HG03558 (cell line): ENCODE results near the gene IMPDH2.
"Not testable (repeated sequence)": the region's sequence is repeated elsewhere in the genome, so short reads cannot be mapped to it uniquely, and the experiment has no call there.

Experiments
- ATAC-seq: cut with Tn5 transposase; IDR thresholded peaks from one replicate; pipeline ENCODE4 v1.9.1; 2021; ENCODE audit warnings: moderate number of reproducible peaks; ENCODE audit not compliant: unreplicated experiment; ENCODE audit errors: extremely low read depth

Gene IMPDH2

DNA sequence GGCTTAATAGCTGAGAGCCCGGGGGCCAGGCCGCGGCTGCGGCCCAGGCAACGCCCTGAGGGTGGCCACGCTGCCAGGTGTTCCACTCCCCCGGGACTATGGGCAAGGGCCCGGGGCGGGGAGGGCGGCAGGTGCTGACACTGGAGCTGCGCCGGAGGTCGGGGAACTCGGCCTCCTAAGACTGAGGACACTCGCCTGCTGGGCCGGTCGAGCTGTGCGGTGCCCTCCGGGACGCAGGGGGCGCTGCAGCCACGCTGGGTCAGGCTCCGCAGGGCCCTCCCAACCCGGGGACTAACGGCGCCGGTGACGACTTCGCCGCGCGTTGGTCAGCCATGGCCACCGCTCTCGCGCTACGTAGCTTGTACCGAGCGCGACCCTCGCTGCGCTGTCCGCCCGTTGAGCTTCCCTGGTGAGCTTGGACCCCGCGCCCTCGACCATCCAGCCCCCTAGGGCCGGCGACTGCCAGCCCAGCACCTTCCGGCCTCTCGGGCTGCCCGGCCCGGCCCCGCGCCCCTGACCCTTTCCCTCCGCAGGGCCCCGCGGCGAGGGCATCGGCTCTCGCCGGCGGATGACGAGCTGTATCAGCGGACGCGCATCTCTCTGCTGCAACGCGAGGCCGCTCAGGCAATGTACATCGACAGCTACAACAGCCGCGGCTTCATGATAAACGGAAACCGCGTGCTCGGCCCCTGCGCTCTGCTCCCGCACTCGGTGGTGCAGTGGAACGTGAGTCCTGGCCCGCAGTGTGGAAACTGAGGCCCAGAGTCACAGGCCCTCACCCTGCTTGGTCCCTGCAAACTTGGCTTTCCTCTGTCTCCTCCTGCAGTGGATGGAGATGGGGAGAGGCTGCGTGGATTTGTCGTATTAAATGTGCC, 7.1 kb downstream of the IMPDH2 start, which contains the start of gene NDUFAF3:
Gene NDUFAF3, plus strand, starts transcription at position 309 of the 875 bp plus-strand sequence. Its CDS starts 24 bp downstream, at position 333.
- peak; percentile 40 for ATAC-seq

DNA sequence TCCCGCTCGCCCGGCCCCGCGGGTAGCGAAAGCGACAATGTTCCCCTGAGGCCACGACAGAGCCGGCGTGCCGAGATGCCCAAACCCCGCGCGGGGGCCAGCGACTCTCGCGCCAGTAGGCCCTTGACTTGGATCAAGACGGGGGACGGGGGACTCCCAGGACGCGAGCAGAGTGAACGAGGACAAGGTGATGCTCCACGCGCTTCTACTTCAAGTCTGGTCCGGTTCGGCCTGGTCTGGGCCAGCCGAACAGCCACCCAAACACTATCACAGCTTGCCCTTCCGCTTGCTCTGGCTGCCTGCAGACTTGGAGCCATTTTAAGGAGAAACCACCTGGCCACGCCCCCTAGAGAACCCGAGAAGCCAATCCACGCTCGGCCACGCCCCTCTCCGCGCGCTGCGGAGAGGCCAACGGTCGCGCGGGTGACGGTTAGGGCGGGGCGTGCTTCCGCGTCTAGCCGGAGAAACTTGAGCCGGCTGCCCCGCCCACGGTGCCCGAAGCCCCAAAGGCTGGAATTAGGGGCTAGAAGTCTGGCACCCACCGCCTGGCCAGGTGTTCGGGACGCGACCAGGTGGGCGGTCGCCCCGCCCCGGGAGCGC, 7.9 kb downstream of the IMPDH2 start:
- peak; percentile 27 for ATAC-seq

DNA sequence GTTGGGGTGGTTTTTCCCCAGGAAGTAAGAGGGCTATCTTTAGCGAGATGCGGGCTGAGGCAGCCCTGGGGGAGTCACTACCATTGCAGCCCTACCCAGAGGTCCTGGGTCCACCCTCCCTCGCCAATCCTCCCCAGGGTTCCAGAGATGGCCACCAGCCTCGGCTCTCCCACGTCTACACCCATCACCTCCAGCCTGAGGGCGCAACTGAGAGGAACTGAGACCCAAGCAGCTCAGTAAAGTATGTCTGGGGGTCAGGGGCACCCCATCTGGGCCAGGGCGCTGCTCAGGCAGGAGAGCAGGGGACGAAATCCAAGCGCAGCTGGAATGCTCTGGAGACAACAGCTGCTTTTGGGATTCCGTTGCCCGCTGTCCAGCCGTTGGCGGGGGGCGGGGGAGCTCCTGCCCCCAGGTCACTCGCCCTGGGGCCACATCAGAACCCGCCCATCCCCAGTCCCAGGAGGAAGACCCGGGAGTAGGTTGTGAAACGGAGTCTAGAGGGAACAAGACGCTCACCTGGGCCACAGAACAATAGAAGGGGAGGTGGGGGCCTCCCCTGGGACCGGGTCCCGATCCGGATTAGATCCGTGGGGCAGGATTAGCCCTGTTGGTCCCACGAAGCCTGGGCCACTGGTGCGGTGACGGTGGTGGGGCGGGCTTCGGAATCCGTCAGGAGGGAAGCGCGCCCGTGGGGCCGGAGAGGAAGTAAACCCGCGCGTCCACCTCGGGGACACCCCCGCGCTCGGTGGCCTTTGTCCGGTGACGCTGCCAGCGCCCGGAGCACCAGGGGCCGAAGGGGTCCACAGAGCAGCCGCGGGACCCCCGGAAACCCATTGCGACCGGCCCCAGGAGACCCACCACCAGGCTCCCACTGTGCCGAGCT, 8.6 kb downstream of the IMPDH2 start:
- ATAC-seq: no peak

DNA sequence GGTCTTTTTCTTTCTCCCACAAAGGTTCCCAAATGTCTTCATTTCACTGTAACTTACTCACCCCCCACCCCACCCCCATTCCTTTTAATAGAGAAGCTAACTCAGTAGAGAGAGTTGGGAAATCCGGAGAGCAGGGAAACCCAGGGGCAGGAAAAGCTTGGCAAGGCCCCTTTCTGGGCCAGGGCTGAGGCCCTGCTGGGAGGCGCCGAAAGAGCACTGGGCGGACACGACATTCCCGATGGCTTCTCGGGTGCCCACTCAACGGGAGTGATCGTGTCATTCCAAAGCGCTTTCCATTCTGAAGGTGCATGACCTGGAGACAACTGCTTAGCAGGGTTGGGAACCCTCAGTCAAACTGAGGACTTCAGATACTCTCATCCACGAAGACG, 9.3 kb downstream of the IMPDH2 start:
- no peak for ATAC-seq

DNA sequence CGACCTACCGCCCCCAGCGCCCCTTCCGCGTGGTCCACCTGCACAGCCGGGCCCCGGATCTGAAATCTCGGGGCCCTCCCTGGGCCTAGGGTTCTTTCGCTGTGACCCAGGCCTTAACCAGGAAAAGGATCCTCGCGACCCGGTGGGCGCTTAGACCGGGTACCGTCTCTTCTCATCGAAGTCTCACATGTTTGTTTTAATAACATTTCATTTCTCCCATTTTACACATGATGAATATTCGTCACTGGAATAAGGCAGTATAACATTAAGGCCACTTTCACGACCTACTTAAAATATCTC, 10.5 kb downstream of the IMPDH2 start:
- no peak for ATAC-seq

DNA sequence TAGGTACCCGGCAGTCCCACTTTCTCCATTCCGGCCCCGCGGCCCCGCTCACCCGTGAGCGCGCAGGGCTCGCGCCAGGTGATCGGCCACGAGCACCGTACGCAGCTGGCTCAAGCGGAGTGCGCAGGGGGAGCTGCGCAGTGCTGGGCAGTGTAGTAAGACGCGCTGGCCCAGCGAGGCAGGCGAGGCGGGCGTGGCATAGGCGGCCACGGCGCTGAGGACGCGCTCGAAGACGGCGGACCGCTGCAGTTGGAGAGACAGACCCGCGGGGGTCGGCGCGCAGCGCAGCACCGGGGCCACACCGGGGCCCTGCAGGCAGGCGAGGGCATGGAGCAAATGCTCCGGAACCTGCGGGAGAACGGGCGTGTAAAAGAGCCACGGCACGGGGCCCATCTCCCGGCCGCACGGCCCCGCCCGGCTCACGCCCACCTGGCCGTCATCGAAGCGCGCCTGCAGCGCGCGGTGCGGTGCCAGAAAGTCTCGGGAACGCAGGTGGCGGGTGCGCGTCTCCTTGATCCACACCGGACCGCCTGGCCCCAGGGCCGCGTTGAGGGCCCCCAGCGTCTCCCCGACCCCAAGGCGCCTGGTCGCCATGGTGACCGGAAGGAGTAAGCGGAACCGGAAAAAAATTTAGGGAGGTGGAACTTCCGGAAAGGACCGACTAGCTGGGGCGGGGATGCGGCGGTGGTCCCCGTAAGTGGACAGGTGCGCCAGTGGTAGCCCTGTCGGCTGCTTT, 11.1 kb downstream of the IMPDH2 start, which contains the start of gene DALRD3:
Gene DALRD3, minus strand, starts transcription at position 610 of the 736 bp plus-strand sequence. Its CDS starts 16 bp downstream, at position 594.
- ATAC-seq: no peak

DNA sequence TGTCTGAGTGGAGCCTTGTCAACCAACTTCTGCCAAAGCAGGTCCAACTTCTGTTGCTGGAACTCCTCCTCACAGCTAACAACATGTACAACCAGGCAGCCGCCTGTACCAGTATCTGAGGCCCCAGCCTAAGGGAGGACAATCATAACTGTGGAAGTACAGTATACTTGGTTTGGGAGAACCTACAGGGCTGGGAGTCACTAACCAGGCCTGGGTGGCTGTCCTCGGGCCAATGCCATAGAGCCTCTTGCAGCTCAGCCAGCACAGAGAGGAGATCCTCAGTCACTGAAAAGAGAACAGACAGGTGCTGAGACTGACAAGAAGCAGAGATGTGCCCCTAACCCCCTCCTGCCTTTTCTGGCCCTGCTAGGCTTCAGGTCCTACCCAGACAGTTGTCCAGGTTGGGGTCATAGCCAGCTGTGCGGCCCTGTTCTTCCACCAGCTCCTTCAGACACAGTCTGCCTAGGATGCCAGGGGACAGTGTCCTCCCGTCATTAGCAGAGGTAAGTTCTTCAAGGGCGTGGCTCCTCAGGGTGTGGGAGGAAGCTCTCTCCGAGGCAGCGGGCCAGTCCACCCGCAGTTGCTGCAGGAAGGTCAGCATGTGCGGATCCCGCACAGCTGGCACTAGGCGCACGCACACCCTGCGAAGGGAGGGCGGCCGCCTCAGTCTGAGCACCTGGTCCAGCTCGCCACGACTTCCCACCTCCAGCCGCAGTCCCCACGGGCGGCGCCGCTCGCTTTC, 11.8 kb downstream of the IMPDH2 start:
- no peak for ATAC-seq

DNA sequence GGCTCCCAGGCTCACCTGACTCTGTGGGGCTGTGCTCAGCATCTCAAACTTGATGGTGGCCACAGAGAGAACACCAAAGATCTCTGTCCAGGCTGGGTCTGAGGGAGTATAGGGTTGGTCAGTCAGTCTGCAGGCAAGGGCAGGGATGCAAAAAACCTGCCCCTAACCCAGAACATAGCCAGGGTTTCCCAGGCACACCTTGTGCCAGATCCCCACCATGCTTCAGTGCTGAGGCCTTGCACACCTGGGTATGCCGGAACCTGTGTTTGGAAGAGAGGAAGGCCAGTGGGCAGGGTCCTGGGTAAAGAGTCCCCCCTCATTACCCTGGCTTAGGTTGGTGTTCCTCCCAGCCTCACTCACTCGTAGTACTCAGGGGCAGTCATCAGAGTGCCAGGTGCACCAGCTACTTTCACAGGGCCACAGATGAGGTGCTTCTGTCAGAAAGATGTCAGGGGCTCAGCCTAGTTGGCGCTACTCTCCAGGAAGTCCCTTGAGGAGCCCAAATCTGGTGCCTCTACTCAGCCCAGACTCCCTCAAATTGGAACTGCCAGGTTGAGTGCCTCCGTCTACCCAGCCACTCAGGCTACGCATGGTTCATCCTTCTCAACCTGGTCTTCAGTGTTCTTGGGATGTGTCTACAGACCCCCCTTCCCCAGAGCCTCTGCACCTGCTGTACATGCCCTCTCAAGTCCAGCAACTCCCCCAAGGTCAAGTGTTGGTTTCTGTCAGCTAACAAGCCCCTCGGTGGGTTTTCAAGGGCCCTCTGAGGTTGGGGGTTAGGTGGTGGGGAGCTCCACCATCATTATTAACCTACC, 12.6 kb downstream of the IMPDH2 start:
- ATAC-seq: no peak

DNA sequence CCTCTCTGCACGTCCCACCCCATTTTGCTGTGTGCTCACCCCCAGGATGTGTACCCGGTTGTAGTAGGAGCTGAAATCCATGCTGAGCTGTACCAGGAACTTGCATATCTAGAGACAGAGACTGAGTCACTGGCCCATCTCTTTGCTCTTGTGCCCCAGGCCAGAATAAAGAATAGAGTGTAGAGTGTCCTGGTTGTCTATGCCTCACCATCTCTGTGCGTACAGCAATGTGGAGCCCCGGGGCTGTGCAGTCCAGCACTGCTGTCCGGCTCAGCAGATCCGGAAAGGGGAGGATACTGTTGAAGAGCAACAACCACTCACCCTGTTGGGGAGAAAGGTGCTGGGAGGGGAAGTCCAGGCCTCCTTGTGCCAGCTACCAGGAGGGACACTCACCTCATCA, 13.4 kb downstream of the IMPDH2 start:
- ATAC-seq: no peak

DNA sequence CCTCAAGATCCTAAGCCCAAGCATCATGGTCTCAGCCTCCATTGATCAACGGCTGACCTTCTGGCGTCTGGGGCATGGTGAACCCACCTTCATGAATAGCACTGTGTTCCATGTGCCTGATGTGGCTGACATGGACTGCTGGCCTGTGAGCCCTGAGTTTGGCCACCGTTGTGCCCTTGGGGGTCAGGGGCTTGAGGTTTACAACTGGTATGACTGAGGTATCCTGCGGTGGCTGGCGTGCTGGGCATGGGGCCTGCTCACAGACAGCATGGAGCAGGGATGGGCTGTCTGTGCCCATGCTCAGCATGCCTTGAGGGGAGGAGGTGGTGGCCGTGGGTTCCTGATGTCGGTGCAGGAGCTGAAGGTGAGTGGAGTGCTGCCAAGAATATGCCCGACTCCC, 14.1 kb downstream of the IMPDH2 start:
- ATAC-seq: no peak

DNA sequence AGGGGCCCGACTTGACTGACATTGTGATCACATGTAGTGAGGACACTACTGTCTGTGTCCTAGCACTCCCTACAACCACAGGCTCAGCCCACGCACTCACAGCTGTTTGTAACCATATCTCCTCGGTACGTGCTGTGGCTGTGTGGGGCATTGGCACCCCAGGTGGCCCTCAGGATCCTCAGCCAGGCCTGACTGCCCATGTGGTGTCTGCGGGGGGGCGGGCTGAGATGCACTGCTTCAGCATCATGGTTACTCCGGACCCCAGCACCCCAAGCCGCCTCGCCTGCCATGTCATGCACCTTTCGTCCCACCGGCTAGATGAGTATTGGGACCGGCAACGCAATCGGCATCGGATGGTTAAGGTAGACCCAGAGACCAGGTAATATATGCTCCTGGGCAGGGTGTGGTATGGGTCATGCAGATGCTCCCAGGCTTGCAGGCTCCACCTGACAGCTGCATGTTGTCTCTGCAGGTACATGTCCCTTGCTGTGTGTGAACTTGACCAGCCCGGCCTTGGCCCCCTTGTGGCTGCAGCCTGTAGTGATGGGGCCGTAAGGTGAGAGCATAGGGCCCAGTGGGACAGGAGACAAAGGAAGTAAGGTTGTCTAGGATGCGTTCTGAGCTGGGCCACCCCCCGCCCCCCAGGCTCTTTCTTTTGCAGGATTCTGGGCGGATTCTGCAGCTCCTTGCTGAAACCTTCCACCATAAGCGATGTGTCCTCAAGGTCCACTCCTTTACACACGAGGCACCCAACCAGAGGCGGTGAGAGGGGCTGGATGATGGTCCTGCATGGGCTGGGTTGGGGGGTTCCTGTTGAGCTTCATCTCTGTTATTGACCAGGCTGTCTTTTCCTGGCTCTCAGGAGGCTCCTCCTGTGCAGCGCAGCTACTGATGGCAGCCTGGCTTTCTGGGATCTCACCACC, 15.2 kb downstream of the IMPDH2 start:
- no peak for ATAC-seq

DNA sequence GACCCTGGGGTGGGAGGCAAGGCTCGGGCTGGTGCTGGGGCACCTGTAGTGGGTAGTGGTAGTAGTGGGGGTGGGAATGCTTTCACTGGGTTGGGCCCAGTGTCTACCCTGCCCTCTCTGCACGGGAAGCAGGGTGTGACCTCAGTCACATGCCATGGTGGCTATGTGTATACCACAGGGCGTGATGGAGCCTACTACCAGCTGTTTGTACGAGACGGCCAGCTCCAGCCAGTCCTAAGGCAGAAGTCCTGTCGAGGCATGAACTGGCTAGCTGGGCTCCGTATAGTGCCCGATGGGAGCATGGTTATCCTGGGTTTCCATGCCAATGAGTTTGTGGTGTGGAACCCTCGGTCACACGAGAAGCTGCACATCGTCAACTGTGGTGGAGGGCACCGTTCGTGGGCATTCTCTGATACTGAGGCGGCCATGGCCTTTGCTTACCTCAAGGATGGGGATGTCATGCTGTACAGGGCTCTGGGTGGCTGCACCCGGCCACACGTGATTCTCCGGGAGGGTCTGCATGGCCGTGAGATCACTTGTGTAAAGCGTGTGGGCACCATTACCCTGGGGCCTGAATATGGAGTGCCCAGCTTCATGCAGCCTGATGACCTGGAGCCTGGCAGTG, 16.0 kb downstream of the IMPDH2 start:
- ATAC-seq: no peak

DNA sequence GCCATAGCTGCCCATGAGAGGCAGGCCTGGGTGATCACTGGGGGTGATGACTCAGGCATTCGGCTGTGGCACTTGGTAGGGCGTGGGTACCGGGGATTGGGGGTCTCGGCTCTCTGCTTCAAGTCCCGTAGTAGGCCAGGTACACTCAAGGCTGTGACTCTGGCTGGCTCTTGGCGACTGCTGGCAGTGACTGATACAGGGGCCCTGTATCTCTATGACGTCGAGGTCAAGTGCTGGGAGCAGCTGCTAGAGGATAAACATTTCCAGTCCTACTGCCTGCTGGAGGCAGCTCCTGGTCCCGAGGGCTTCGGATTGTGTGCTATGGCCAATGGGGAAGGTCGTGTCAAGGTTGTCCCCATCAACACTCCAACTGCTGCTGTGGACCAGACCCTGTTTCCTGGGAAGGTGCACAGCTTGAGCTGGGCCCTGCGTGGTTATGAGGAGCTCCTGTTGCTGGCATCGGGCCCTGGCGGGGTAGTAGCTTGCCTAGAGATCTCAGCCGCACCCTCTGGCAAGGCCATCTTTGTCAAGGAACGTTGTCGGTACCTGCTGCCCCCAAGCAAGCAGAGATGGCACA, 16.7 kb downstream of the IMPDH2 start:
- ATAC-seq: no peak

DNA sequence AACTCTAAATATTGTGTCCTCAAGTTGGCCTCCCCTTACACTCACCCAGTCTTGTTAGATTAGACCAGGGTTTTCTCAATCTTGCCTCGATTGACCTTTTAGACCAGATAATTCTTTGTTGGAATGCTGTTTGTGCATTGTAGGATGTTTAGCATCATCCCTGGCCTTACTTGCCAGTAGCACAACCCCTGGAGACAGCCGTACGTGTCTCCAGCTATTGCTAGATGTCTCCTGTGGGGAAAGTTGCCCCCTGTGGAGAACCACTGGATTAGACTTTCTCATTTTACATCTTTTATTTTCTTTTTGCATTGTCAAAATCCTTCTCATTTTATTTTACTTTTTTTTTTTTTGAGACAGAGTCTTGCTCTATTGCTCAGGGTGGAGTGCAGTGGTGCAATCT, 19.8 kb downstream of the IMPDH2 start:
- no peak for ATAC-seq

DNA sequence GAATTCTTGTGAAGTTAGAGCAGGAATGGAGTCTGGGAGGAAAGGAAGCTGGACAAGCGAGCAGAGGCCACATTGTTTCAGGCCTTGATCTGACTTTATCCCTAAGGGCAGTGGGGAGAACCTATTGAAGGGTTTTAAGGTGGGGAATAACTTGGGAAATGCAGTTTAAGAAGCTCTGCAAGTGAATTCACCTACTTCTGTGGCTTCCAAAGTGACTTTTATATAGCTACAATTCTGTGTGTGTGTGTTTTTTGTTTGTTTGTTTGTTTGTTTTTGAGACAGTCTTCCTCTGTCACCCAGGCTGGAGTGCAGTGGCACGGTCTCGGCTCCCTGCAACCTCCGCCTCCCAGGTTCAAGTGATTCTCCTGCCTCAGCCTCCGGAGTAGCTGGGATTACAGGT, 20.6 kb downstream of the IMPDH2 start:
- ATAC-seq: not testable (repeated sequence)

DNA sequence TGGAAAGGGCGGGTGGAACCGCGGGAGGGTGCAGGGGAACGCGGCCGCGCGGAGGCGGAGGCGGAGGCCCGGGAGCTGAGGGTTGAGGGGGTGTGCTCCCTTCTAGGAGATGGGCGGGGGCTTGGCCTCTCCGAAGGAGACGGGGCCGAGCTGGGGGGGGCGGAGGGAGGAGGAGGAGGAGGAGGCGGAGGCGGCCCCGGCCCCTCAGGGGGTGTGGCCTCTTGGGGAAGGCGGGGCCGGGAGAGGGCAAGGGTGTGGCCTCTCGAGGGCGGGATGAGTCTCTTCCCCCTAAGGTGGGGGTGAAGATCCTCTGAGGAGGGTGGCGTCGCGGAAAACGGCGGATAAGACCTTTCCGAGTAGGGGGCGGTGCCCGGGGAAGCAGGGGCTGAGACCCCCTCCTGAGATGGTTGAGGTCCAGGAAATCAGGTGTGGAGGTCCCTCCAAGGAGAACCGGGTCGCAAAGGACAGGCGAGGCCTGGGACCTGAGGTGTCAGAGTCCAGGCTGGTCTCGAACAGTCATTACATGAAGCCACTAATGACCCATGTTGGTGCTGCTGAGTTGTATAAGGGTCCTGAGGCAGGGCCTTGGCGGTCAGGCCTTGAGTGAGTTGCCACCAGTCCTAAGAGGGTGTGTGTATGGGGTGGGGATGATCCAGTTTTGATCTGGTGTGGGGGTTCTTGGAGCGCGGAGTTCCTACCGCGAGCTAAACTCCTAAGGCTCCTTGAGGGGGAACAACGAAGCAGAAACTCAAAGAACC, 21.2 kb downstream of the IMPDH2 start:
- no peak for ATAC-seq
